Fibroblast of upper back skin (primary cell): ENCODE measurements around the gene CD28.
A peak's percentile ranks its signal among the peaks of the same experiment; 100 is the strongest.
"Not testable (repeated sequence)": the region's sequence is repeated elsewhere in the genome, so short reads cannot be mapped to it uniquely, and the experiment has no call there.

ENCODE experiments used
- DNase-seq: peaks from one replicate; pipeline ENCODE4 v3.0.0-alpha.2; 2013

Gene CD28

DNA sequence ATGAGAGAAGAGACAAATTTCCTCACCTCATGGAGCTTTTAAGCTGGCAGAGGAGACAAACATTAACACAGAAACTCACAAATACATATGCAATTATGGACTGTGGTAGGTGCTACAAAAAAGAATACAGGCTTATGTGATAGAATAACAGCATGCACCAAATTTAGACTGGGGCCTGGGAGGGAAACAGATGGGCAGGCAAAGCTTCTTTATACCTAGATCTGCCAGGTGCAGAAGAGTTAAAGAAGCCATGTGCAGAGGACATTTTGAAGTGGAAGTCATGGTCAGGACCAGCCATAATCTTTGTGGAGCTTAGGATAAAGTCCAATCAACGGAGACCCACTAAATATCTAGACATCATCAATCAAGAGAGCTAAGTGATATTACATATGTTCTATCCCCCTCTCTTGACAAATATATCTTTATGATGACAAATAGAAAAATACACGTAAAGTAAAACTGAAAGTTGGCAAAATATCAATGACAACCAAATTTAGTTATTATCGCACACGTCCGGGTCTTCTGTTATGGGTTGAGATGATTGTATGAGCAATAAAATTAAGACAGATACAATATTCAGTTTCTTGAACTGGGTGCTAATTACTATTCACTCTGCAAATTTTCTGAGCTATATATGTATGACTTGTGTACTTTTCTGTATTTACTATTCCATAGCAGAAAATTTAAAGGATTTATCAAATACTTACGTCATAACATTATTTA lies 44.1 kb downstream of the CD28 start:
- DNase-seq, result no peak

DNA sequence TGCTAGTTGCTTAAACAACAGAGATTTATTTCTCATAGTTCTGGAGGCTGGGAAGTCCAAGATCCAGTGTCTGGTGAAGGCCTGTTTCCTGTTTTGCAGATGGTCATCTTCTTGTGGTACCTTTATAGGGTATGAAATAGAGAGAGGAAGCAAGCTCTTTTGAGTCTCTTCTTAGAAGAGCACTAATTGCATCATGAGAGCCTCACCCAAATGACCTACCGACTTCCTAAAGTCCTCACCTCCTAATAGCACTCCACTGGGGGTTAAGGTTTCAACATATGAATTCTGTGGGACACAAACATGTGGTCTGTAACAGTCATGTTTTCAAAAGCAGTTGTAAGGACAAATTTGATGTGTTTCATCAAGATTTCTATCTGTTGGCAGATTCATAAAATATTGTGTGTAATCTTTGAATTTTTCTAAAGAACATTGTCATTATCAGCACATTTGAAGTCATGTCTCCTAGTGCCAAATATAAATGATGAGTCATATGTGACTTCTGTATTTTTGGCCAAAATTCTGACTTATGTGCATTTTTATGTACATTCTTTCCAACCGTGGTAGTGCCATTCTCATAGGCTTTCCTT lies 45.3 kb downstream of the CD28 start:
- DNase-seq, result no peak

DNA sequence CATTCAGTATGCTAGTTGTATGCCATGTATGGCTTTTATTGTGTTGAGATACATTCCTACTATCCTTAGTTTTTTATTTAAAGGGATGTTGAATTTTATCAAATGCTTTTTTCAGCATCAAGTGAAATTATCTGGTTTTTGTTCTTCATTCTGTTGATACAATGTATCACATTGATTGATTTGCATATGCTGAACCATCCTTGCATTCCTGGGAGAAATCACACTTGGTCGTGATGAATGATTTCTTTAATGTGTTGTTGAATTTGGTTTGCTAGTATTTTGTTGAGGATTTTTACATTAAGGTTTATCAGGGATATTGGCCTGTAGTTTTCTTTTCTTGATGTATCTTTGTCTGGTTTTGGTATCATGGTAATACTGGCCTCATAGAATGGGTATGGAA lies 49.7 kb downstream of the CD28 start:
- no peak for DNase-seq

DNA sequence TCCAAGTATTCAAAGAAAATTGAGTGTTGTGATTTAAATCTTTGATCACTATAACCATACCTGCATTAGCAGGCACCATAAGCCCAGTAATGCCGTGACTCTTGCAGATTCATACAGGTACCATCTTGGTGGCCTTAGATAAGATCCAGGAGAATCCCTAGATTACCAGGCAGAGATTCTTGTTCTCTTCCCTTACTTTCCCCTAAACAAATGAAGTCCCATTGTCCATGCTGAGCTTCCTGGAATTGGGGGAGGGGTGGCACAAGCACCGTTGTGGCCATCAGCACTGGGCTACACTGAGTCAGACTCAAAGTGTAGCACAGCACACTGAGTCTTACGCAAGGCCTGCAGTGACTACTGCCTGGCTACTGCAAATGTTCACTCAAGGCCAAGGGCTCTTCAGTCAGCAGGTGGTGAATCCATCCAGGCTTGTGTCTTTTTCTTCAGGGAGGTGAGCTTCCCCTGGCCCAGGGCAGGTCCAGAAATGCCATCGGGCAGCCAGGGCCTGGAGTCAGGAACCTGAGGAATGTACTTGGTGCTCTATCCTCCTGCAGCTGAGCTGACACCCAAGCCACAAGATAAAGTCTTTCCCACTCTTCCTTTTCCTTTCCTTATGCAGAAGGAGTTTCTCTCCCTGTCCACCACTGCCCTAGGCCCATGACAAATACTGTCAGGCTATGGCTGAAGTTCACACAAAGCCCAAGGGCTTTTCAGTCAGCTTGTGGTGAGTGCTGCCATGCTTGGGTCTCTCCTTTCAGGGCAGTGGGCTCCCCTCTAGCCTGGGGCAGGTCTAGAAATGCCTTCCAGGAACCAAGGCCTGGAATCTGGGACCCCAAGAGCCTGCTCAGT lies 52.6 kb downstream of the CD28 start:
- DNase-seq, result peak; percentile 63

- peak; percentile 67 for DNase-seq
Measured at GRCh38 chr2:203759690-203760365, 53.4 kb downstream of the CD28 start.

DNA sequence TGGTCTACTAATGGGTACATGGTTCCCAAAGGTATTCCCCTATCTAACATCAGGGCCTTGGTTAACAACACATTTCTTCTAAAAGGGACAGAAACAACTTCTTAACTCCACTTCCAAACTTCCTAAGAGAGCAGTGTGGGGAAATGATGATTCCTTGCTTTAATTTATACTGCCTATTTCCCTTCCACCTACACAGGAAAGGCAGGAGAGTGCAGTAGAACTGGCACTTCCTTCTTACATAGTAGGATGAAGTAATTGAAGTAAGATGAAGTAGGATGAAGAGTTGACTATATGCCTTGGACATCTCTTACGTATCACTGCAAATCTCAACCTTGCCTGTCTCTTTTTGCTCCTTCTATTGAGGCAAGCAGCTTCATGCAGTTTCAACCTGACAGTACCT lies 54.7 kb downstream of the CD28 start:
- DNase-seq, result no peak

- DNase-seq, result no peak
Measured at GRCh38 chr2:203763241-203763937, 57.0 kb downstream of the CD28 start.

- no peak for DNase-seq
Measured at GRCh38 chr2:203763938-203764664, 57.7 kb downstream of the CD28 start.

DNA sequence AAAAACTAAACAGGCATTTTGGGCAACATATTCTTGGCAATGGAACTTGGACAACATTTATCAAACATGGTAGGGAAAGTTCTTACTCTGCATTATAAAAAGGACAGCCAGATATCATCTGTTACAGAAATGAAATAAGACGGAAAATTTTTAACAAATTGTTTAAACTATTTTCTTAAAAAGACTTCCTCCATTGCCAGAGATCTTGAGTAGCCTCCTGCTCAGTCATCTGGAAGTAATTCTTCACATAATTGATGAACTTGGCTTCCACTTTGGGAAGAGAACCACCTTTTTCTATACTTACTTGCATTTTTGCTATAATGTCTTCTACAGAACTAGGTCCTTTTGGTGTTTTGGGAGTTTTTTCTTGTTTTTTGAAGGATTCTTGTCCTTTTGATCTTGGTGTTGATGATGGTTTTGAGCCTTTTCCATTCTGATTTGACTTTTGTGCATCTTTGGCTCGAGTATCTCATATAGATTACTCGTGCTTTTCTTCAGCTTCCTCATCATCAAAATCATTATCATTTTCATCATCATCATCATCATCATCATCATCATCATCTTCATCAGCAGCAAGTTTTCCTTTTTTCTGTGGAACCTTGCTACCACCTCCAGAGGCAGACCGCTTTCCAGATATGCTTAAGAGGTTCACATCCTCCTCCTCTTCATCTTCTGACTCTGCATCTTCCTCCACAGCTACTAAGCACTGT lies 66.2 kb downstream of the CD28 start:
- DNase-seq, result peak; percentile 29

- peak; percentile 66 for DNase-seq
Measured at GRCh38 chr2:203774760-203775159, 68.3 kb downstream of the CD28 start.

DNA sequence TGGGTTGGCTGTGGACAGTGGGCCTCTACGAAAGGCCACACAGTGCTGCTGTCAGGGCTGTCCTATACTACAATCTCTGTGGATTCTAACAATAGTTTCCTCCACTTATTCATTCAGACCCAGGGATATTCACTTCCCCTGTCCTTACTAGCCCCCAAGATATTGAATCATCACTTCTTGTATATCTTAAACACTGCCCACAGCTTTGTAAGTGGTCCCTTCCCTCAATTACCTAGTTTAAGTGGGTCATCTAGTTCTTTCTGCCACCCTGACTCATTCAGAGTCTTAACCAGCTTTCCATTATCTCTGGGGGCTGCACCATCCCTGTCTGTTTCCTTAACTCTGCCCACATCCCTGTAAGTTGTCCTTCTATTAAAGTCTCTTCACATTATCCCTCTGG lies 69.2 kb downstream of the CD28 start:
- DNase-seq, result no peak

DNA sequence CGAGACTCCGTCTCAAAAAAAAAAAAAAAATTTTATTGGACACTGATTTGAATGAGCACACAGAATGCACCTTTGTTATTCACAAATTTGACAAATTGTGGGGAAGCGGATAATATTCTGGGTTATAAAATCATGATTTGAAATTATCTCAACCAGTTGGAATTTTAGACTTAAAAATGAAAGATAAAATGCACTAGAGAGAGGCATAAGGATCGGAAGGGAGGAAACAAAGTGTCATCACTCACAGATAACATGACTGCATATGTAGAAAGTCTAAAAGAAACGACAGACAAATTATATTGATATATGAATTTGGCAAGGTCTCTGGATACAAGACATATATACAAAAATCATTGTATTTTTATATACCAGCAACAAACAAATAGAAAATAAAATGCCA lies 70.6 kb downstream of the CD28 start:
- no peak for DNase-seq

DNA sequence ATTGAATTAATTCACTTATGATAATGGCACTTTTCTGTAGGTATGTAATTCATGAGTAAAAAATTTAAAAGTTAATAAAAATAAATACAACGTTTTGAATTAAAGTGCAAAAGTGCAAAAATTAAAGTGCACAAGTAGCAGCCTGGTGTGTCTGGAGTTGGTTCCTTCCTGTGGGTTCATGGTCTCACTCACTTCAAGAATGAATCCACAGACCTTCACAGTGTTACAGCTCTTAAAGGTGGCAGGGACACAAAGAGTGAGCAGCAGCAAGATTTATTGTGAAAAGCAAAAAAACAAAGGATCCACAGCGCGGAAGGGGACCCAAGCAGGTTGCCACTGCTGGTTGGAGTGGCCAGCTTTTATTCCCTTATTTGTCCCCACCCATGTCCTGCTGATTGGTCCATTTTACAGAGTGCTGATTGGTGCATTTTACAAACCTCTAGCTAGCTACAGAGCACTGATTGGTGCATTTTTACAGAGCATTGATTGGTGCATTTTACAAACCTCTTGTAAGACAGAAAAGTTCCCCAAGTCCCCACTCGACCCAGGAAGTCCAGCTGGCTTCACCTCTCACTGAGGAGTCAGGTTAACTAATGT lies 73.1 kb downstream of the CD28 start:
- not testable (repeated sequence) for DNase-seq

GRCh38 chr2:203780231-203780630 lies 73.8 kb downstream of the CD28 start:
- DNase-seq, result no peak

DNA sequence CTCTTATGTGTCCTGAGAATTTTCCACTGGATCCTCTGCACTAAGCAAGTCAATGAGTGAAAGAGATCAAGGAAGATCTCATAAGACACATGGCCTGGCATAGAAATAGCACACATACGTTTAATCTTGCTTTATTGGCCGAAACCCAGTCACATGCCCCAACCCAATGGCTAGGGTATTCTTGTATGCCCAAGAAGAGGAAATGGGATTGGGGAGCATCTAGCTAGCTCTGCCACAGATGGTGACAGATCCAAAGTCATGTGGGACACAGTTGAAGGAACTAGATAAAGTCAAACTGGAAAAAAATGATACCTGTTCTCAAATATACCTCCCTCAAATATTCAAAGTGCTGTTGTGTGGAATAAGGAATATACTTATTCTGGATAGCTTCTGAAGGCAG lies 74.7 kb downstream of the CD28 start:
- DNase-seq, result no peak

- DNase-seq, result peak; percentile 97
Measured at GRCh38 chr2:203782262-203782976, 76.0 kb downstream of the CD28 start.

GRCh38 chr2:203783496-203784203 lies 77.2 kb downstream of the CD28 start:
- DNase-seq, result peak; percentile 96

DNA sequence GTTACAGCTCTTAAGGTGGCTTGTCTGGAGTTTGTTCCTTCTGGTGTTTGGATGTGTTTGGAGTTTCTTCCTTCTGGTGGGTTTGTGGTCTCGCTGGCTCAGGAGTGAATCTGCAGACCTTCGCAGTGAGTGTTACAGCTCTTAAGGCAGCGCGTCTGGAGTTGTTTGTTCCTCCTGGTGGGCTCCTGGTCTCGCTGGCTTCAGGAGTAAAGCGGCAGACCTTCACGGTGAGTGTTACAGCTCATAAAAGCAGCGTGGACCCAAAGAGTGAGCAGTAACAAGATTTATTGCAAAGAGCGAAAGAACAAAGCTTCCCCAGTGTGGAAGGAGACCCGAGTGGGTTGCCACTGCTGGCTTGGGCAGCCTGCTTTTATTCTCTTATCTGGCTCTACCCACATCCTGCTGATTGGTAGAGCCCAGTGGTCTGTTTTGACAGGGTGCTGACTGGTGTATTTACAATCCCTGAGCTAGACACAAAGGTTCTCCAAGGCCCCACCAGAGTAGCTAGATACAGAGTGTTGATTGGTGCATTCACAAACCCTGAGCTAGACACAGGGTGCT lies 78.4 kb downstream of the CD28 start:
- not testable (repeated sequence) for DNase-seq
